ENCODE results near the gene NDUFAF7. TPM values are rescaled to one million over a fixed set of nuclear protein-coding genes. Genes with fewer than 3 reads are reported as not detected.

NDUFAF7 gene
- total and polyA plus RNA-seq, 9 of the 15 experiments (the other 6 are each of a cell fraction or from before 2014, with no cell fraction given) = 14.9 to 41.6 (median 23.9) TPM

DNA sequence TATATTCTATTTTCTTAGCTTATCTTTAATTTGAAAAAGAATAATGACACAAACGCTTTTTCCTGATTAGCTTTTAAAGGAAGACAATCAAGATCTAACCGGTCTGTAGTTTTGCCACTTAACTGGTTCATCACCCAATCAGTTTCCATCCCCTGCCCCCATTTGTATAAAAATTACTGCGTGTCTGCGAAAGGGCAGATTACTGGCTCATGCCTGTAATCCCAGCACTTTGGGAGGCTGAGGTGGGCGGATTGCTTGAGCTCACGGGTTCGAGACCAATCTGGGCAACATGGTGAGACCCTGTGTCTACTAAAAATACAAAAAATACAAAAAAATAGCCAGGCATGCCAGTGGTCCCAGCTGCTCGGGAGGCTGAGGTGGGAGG is 32.8 kb upstream of the NDUFAF7 start:
- Histone ChIP-seq H3K4me1 (replicated peaks in 1 of 2; ENCODE audit: control insufficient read depth in 2 of 2, insufficient read depth in 2 of 2, low read length in 2 of 2) (peaks cover 3 to 16% of the 10 kb centered on the region in 2 experiments; a peak in 3 of 5 replicates), H3K27me3 (ENCODE audit: control insufficient read depth in 2 of 2, insufficient read depth in 2 of 2, low read length in 2 of 2) (no peaks in the 10 kb centered on the region), H4K20me1 (replicated peaks; ENCODE audit: control insufficient read depth, insufficient read depth, low read length) (no peaks in the 10 kb centered on the region), H3K9ac (ENCODE audit: insufficient read depth in 1 of 2, low read depth in 2 of 2, low read length in 2 of 2) (no peak overlapping the region; a peak in 1 of 4 replicates), H3K9me3 (replicated peaks; ENCODE audit: control insufficient read depth, insufficient read depth, low read depth, low read length) (peaks cover 6% of the 10 kb centered on the region), H3K9me1 (ENCODE audit: control insufficient read depth, insufficient read depth, low read length) (no peaks in the 10 kb centered on the region), H3K27ac (ENCODE audit: extremely low read depth, low read depth, low read length) (no peak overlapping the region), H3K4me3 (no peak overlapping the region), H3K36me3 (ENCODE audit: control insufficient read depth, insufficient read depth, low read length) (peaks cover 49% of the 10 kb centered on the region), H3K79me2 (ENCODE audit: control insufficient read depth, insufficient read depth, low read length) (peaks cover 54% of the 10 kb centered on the region), H2AFZ (ENCODE audit: low read depth, low read length) (no peak overlapping the region), H3K4me2 (ENCODE audit: insufficient read depth, low read length) (no peak overlapping the region)
- CTCF ChIA-PET (ENCODE audit: low intra/inter-chr PET ratio) = no interaction called here
- ATAC-seq = no peak
- POLR2A ChIA-PET = interaction anchor here (1.0 to 1.9 kb wide), 3 partner anchors 13 to 34 kb away, joined by 3 to 7 read pairs (median 5); no protein-coding TSS in a partner anchor
- intact Hi-C loops (cut with micrococcal nuclease) (no loop called here), in situ Hi-C loops (cut with MboI) (no loop called here)
- FAIRE-seq = no peak
- BruUV-seq (replicated peaks) = no TSS peak
- WGBS (ENCODE audit: insufficient coverage, low coverage, missing lambda C conversion rate) = 72% methylated on average over 8 of the region's 8 CpGs
- DNase-seq (ENCODE audit: extremely low read depth in 1 of 4, low spot score in 3 of 4) = no peak
- TF ChIP-seq ASH1L (IDR thresholded peaks at IDR 0.05; ENCODE audit: borderline replicate concordance, low read depth, partially characterized antibody) (no peak), PML (IDR thresholded peaks at IDR 0.05; ENCODE audit: low read length) (no peak), MEF2A (IDR thresholded peaks at IDR 0.05; ENCODE audit: control insufficient read depth, low read depth, low read length) (no peak), STAT5B (CRISPR knock-in tag; IDR thresholded peaks at IDR 0.05) (no peak), GABPB1 (CRISPR knock-in tag; IDR thresholded peaks at IDR 0.05) (no peak), LCOR (CRISPR knock-in tag; IDR thresholded peaks at IDR 0.05) (no peak), HMGN3 (IDR thresholded peaks at IDR 0.05; ENCODE audit: borderline replicate concordance, extremely low read depth, insufficient read length, low read depth, low read length) (no peak), KDM5B (IDR thresholded peaks at IDR 0.05; ENCODE audit: insufficient replicate concordance, low read depth, low read length) (no peak), RHOXF2B (CRISPR knock-in tag; conservative IDR thresholded peaks at IDR 0.05) (no peak)
- TF ChIP-seq, protein P1, sequence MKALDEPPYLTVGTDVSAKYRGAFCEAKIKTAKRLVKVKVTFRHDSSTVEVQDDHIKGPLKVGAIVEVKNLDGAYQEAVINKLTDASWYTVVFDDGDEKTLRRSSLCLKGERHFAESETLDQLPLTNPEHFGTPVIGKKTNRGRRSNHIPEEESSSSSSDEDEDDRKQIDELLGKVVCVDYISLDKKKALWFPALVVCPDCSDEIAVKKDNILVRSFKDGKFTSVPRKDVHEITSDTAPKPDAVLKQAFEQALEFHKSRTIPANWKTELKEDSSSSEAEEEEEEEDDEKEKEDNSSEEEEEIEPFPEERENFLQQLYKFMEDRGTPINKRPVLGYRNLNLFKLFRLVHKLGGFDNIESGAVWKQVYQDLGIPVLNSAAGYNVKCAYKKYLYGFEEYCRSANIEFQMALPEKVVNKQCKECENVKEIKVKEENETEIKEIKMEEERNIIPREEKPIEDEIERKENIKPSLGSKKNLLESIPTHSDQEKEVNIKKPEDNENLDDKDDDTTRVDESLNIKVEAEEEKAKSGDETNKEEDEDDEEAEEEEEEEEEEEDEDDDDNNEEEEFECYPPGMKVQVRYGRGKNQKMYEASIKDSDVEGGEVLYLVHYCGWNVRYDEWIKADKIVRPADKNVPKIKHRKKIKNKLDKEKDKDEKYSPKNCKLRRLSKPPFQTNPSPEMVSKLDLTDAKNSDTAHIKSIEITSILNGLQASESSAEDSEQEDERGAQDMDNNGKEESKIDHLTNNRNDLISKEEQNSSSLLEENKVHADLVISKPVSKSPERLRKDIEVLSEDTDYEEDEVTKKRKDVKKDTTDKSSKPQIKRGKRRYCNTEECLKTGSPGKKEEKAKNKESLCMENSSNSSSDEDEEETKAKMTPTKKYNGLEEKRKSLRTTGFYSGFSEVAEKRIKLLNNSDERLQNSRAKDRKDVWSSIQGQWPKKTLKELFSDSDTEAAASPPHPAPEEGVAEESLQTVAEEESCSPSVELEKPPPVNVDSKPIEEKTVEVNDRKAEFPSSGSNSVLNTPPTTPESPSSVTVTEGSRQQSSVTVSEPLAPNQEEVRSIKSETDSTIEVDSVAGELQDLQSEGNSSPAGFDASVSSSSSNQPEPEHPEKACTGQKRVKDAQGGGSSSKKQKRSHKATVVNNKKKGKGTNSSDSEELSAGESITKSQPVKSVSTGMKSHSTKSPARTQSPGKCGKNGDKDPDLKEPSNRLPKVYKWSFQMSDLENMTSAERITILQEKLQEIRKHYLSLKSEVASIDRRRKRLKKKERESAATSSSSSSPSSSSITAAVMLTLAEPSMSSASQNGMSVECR (CRISPR knock-in tag; IDR thresholded peaks at IDR 0.05) = no peak
- TF ChIP-seq, protein P2, sequence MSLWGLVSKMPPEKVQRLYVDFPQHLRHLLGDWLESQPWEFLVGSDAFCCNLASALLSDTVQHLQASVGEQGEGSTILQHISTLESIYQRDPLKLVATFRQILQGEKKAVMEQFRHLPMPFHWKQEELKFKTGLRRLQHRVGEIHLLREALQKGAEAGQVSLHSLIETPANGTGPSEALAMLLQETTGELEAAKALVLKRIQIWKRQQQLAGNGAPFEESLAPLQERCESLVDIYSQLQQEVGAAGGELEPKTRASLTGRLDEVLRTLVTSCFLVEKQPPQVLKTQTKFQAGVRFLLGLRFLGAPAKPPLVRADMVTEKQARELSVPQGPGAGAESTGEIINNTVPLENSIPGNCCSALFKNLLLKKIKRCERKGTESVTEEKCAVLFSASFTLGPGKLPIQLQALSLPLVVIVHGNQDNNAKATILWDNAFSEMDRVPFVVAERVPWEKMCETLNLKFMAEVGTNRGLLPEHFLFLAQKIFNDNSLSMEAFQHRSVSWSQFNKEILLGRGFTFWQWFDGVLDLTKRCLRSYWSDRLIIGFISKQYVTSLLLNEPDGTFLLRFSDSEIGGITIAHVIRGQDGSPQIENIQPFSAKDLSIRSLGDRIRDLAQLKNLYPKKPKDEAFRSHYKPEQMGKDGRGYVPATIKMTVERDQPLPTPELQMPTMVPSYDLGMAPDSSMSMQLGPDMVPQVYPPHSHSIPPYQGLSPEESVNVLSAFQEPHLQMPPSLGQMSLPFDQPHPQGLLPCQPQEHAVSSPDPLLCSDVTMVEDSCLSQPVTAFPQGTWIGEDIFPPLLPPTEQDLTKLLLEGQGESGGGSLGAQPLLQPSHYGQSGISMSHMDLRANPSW (CRISPR knock-in tag; IDR thresholded peaks at IDR 0.05) = no peak
- TF ChIP-seq, protein P3, sequence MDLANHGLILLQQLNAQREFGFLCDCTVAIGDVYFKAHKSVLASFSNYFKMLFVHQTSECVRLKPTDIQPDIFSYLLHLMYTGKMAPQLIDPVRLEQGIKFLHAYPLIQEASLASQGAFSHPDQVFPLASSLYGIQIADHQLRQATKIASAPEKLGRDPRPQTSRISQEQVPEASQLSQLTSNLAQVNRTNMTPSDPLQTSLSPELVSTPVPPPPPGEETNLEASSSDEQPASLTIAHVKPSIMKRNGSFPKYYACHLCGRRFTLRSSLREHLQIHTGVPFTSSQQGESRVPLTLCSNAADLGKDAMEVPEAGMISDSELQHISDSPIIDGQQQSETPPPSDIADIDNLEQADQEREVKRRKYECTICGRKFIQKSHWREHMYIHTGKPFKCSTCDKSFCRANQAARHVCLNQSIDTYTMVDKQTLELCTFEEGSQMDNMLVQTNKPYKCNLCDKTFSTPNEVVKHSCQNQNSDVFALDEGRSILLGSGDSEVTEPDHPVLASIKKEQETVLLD (IDR thresholded peaks at IDR 0.05) = no peak

All from K562 (cell line).